BE2C (cell line): ENCODE measurements around the gene BDKRB1. TPM values are rescaled to one million over a fixed set of nuclear protein-coding genes. Genes with fewer than 3 reads are reported as not detected.

ENCODE experiments used
- DNase-seq: peaks from one replicate; pipeline ENCODE4 v3.0.0-alpha.2; 2020
- H3K27me3 ChIP-seq: fragments of 250-450 bp; sonication (Bioruptor Pico); 2 replicates; pipeline ENCODE4 v1.5.1; 2020; ENCODE audit warnings: mild to moderate bottlenecking
- H3K36me3 ChIP-seq: fragments of 250-450 bp; sonication (Bioruptor Pico); 2 replicates; pipeline ENCODE4 v1.5.1; 2020; ENCODE audit warnings: mild to moderate bottlenecking
- H3K4me1 ChIP-seq: fragments of 250-450 bp; sonication (Bioruptor Pico); 2 replicates; pipeline ENCODE4 v1.5.1; 2020
- H3K4me3 ChIP-seq: 2 replicates; pipeline ENCODE4 v1.5.1; 2011; ENCODE audit warnings: low read depth, low read length
- H3K9me3 ChIP-seq: fragments of 250-450 bp; sonication (Bioruptor Pico); 2 replicates; pipeline ENCODE4 v1.5.1; 2020
- polyA plus RNA-seq: library from polyadenylated mRNA; unstranded; fragments of >200 nt; gene quantifications from one replicate; pipeline ENCODE4 v1.2.1, GENCODE V29; 2012; ENCODE audit warnings: low read depth, missing spikeins; ENCODE audit not compliant: insufficient read length, insufficient read depth
- TF ChIP-seq, protein P1 (sequence below): IDR thresholded peaks from 2 replicates; pipeline ENCODE4 v1.5.1; 2012; ENCODE audit warnings: mild to moderate bottlenecking, low read depth, low read length

The BDKRB1 gene
- 0.54 TPM for polyA plus RNA-seq

DNA sequence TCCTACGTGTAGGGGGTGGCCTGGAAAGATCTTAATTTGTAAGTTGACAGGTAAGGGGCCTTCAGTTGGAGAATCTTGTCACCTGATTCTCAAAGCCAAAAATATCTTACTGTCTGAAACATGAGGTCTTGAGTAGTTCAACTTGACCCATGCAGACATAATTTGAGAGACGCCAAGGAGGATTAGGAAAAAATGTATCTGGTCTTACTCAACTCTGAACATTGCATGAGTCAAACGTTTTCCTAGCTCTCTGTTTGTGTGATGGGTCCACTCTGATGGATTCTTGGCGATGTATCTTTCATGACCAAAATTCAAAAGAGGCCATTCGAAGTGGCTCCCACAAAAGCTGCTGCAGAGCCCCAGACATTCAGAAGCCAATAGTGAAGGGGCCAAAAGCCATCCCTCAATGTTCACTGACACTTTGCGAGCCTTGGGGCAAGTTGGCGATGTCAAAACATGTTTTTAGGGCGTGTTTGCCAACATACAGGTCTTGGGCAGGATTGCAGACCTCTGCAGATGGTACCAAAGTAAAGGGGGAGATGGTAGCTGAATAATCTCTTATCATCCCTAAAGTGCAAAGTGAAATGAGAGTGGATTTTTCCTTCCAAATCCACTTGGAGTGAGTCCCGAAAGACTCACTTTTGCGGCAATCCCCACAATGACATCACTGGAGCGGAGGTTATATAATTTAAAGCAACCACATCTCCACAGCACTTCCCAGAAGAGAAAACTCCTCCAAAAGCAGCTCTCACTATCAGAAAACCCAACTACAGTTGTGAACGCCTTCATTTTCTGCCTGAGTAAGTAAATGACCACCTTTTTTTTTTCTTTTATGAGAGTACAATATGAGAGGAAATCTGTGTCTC, at the start of gene BDKRB1:
Gene BDKRB1, plus strand, starts transcription at position 710 of the 866 bp plus-strand sequence. CDS start 7,473 bp downstream, outside the sequence.
- H3K4me1 ChIP-seq = peaks cover 7% of the 10 kb centered on the region

DNA sequence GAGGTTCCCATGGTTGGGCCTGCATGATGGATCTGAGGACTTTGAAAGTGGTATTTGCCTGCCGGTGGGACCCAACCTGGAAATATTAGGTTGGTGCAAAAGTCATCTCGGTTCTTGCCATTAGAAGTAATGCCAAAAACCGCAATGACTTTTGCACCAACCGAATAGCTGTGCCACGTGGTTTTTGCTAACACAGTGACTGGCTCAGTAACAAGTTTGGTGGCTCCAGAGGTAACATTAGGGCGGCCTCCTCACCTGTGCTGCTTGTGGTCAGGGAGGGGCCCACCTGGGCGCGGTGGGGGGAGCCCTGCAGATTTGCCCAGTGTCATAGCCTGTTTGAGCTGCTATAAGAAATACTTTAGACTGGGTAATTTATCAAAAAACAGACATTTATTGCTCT, 49.5 kb upstream of the BDKRB1 start:
- Histone ChIP-seq H3K36me3 (no peaks in the 10 kb centered on the region; the same call in 1 of the 2 replicates), H3K4me3 (no peak overlapping the region), H3K4me1 (peaks cover 11% of the 10 kb centered on the region), H3K27me3 (no peaks in the 10 kb centered on the region), H3K9me3 (no peaks in the 10 kb centered on the region)
- TF ChIP-seq, protein P1, sequence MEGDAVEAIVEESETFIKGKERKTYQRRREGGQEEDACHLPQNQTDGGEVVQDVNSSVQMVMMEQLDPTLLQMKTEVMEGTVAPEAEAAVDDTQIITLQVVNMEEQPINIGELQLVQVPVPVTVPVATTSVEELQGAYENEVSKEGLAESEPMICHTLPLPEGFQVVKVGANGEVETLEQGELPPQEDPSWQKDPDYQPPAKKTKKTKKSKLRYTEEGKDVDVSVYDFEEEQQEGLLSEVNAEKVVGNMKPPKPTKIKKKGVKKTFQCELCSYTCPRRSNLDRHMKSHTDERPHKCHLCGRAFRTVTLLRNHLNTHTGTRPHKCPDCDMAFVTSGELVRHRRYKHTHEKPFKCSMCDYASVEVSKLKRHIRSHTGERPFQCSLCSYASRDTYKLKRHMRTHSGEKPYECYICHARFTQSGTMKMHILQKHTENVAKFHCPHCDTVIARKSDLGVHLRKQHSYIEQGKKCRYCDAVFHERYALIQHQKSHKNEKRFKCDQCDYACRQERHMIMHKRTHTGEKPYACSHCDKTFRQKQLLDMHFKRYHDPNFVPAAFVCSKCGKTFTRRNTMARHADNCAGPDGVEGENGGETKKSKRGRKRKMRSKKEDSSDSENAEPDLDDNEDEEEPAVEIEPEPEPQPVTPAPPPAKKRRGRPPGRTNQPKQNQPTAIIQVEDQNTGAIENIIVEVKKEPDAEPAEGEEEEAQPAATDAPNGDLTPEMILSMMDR = no peak
- no peak for DNase-seq

More for the DNA sequence above, at the start of gene BDKRB1:
- Histone ChIP-seq H3K27me3 (no peaks in the 10 kb centered on the region), H3K4me3 (no peak within 1 kb of the TSS), H3K9me3 (no peaks in the 10 kb centered on the region), H3K36me3 (no peaks in the 10 kb centered on the region)
- no peak for DNase-seq
- TF ChIP-seq, protein P1 = no peak

DNA sequence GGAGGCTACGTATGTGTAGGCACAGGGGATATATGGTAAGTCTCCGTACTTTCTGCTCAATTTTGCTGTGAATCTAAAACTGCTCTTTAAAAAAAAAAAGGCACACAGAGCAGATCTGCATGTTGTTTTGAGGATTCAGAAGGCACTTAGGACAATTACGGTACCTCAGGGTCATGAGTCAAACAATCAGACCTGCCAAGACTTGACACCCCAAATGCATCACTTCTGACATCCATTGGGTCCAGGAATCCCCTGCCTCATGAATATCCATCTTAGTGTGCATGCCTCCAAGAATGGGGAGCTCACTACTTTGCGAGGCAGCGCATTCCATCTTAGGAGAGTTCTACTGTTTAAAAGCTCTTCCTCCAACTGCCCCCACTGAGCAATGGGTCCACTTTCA, 48.3 kb upstream of the BDKRB1 start:
- TF ChIP-seq, protein P1 = no peak
- Histone ChIP-seq H3K4me3 (no peak overlapping the region), H3K36me3 (no peaks in the 10 kb centered on the region; the same call in 1 of the 2 replicates), H3K4me1 (peaks cover 11% of the 10 kb centered on the region), H3K9me3 (no peaks in the 10 kb centered on the region), H3K27me3 (no peaks in the 10 kb centered on the region)
- DNase-seq = no peak

DNA sequence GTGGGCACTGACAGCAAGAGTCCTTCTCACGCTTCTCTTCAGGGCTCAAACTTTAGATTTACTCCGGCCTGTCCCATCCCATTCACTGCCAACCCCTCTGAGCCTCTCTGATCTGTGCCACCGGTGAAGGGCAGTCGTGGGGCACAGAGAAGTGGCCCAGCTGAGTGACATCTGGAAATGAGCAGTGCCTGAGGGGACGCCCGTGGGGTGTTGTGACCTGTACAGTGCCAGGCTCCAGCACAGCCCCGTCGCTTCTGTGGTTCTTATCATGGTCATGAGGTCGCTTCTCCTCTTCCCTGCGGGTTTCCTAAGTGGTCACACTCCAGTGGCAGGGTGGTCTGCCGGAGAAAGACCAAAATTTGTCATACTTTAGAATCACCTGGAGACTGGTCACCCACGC, 47.3 kb upstream of the BDKRB1 start:
- DNase-seq = no peak
- Histone ChIP-seq H3K27me3 (no peaks in the 10 kb centered on the region), H3K4me1 (peaks cover 7% of the 10 kb centered on the region), H3K4me3 (no peak overlapping the region), H3K36me3 (no peaks in the 10 kb centered on the region; the same call in 1 of the 2 replicates), H3K9me3 (no peaks in the 10 kb centered on the region)
- TF ChIP-seq, protein P1 = no peak

DNA sequence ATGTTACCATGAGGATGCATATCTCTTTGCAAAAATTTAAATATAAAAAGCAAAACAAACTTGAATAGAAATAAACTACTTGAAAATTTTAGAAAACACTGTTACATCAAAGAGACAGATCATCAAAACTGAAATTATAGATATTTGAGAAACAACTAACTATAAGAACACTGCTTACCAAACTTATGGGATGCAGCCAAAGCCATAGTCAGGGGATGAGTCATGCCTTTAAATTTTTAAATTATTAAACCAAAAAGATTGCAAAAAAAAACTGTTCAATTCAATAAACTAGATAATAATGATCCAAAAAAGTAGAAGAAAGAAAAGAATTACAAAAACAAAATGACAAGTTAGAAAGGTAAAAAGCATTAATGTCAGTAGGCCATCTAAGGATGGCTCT, 43.9 kb upstream of the BDKRB1 start:
- peaks cover 12% of the 10 kb centered on the region for H3K4me1 ChIP-seq
- H3K9me3 ChIP-seq = no peaks in the 10 kb centered on the region
- no peak overlapping the region for H3K4me3 ChIP-seq
- H3K27me3 ChIP-seq = no peaks in the 10 kb centered on the region
- no peak for DNase-seq
- H3K36me3 ChIP-seq = no peaks in the 10 kb centered on the region; the same call in 1 of the 2 replicates
- TF ChIP-seq, protein P1 = no peak

DNA sequence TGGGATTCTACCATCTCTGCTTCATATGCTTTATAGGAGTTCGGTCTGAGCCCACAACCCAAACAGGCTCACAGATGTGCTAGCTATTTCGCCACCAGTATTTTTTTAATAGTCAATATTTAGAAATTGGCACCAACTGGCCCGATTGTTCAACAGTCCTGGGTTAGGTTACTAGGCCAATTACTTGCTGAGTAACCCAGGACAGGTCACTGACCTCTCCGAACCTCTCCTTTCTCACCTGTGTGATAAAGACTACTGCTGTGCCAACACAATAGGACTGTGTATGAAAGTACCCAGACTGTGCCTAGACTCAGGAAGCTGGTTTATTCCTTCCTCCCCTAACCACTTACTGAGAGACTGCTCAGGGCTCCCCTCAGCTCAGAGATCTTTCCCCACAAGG, 43.1 kb upstream of the BDKRB1 start:
- no peaks in the 10 kb centered on the region for H3K27me3 ChIP-seq
- TF ChIP-seq, protein P1 = no peak
- H3K36me3 ChIP-seq = no peaks in the 10 kb centered on the region; the same call in 1 of the 2 replicates
- peaks cover 20% of the 10 kb centered on the region for H3K4me1 ChIP-seq
- no peak for DNase-seq
- H3K9me3 ChIP-seq = no peaks in the 10 kb centered on the region
- no peak overlapping the region for H3K4me3 ChIP-seq
